Thoracic aorta (tissue), 2 donors: Measurements from ENCODE around the gene MRPL14. TPM values are rescaled to one million over a fixed set of nuclear protein-coding genes. Genes with fewer than 3 reads are reported as not detected.

Experiments
- ATAC-seq: fragments of 150-250 bp; one replicate; pipeline ENCODE4 v1.8.0; 2017; ENCODE audit warnings: low read depth; ENCODE audit not compliant: insufficient number of reproducible peaks, low FRiP score
- DNase-seq: peaks from one replicate; pipeline ENCODE4 v3.0.0-alpha.2; 2020; ENCODE audit warnings: low spot score
- H3K27ac ChIP-seq, 2 donors: fragments of 200-600 bp; sonication (generic); 1 replicate in 1 of 2; 2 replicates in 1 of 2; pipeline ENCODE4 v1.5.1; 2016; ENCODE audit warnings: mild to moderate bottlenecking in 2 of 2, moderate library complexity in 2 of 2
- H3K27me3 ChIP-seq: fragments of 200-600 bp; sonication (generic); replicated peaks from 2 replicates; pipeline ENCODE4 v1.6.0; 2016; ENCODE audit warnings: mild to moderate bottlenecking; ENCODE audit not compliant: insufficient read depth
- H3K36me3 ChIP-seq: fragments of 200-600 bp; sonication (generic); one replicate; pipeline ENCODE4 v1.5.1; 2016
- H3K4me1 ChIP-seq, 2 donors: fragments of 200-600 bp; sonication (generic); 1 replicate in 1 of 2; 2 replicates in 1 of 2; pipeline versions ENCODE4 v1.5.1 to v1.6.0; 2016; ENCODE audit warnings: low read depth in 2 of 2, mild to moderate bottlenecking in 1 of 2; ENCODE audit not compliant: control insufficient read depth in 1 of 2
- H3K4me3 ChIP-seq: fragments of 200-600 bp; sonication (generic); 2 replicates; pipeline ENCODE4 v1.5.1; 2016; ENCODE audit warnings: mild to moderate bottlenecking
- H3K9me3 ChIP-seq: fragments of 200-600 bp; sonication (generic); 2 replicates; pipeline ENCODE4 v1.5.1; 2016
- total RNA-seq, 2 donors: library from RNA; depleted of rRNA; stranded (reverse); fragments of >200 nt; gene quantifications; one replicate each; pipeline versions ENCODE4 v1.1.0 to v1.2.3, GENCODE V29; 2016
- TF ChIP-seq, protein P1 (sequence below): fragments of 200-600 bp; sonication (generic); IDR thresholded peaks from one replicate; pipeline ENCODE4 v1.5.1; 2019; ENCODE audit warnings: antibody characterized with exemption

The MRPL14 gene
- total RNA-seq, 2 donors from 2014 or later: 31.0 to 32.4 TPM

DNA sequence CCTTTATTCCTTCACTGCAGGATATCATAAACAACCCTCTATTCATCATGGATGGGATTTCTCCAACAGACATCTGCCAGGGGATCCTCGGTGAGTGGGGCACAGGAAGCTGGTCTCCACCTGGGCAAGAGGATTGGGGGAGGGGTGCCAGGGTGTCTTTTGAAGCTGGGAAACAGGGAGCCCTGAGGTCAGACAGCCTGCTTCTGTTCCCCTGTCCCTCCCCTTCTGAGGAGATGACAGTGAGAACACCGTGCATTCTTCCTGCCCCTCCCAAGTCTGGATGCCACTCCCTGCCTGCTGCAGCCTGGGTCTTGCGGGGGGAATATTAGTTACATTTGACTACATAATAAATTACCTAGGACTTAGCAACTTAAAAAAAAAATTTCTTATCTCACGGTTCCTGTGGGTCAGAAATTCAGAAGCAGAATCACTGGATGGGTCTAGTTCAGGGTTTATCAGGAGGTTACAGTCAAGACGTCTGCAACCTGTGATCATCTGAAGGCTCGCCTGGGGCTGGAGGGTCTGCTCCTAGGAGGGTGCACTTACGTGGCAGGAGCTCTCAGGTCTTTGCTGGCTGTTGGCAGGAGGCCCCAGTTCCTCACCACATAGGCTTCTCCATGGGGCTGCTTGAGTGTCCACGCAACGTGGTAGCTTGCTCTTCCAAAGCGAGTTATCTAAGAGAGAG lies 42.8 kb upstream of the MRPL14 start:
- Histone ChIP-seq H3K9me3 (no peaks in the 10 kb centered on the region), H3K36me3 (no peaks in the 10 kb centered on the region), H3K4me1 (peaks cover 0 to 8% of the 10 kb centered on the region in 2 donors), H3K27me3 (no peaks in the 10 kb centered on the region), H3K4me3 (no peak overlapping the region), H3K27ac (no peak overlapping the region)
- DNase-seq (no peak), ATAC-seq (no peak)
- TF ChIP-seq, protein P1, sequence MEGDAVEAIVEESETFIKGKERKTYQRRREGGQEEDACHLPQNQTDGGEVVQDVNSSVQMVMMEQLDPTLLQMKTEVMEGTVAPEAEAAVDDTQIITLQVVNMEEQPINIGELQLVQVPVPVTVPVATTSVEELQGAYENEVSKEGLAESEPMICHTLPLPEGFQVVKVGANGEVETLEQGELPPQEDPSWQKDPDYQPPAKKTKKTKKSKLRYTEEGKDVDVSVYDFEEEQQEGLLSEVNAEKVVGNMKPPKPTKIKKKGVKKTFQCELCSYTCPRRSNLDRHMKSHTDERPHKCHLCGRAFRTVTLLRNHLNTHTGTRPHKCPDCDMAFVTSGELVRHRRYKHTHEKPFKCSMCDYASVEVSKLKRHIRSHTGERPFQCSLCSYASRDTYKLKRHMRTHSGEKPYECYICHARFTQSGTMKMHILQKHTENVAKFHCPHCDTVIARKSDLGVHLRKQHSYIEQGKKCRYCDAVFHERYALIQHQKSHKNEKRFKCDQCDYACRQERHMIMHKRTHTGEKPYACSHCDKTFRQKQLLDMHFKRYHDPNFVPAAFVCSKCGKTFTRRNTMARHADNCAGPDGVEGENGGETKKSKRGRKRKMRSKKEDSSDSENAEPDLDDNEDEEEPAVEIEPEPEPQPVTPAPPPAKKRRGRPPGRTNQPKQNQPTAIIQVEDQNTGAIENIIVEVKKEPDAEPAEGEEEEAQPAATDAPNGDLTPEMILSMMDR: no peak

DNA sequence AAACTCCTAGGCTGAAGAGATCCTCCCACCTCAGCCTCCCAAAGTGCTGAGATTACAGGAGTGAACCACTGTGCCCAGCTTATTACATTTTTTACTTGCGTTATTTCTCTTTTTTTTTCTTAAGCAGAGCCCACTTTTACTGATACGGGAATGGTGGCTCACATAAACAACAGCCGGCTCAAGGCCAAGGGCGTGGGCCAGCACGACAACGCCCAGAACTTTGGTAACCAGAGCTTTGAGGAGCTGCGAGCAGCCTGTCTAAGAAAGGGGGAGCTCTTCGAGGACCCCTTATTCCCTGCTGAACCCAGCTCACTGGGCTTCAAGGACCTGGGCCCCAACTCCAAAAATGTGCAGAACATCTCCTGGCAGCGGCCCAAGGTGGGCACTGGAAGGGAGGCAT lies 41.9 kb upstream of the MRPL14 start:
- no peak overlapping the region for H3K27ac ChIP-seq
- no peak overlapping the region for H3K4me3 ChIP-seq
- no peaks in the 10 kb centered on the region for H3K27me3 ChIP-seq
- no peaks in the 10 kb centered on the region for H3K9me3 ChIP-seq
- DNase-seq: no peak
- no peaks in the 10 kb centered on the region for H3K36me3 ChIP-seq
- no peak for ATAC-seq
- TF ChIP-seq, protein P1: no peak
- H3K4me1 ChIP-seq: peaks cover 0 to 8% of the 10 kb centered on the region in 2 donors

DNA sequence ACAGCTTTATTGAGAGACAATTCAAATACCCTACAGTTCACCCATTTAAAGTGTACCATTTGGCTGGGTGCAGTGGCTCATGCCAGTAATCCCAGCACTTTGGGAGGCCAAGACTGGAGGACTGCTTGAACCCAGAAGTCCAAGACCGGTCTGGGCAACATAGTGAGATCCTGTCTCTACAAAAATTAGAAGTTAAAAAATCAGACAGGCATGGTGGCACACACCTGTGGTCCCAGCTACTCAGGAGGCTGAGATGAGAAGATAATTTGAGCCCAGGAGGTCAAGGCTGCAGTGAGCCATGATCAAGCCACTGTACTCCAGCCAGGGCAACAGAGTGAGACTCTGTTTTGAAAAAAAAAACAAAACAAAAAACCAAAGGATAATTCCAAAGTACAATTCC lies 40.3 kb upstream of the MRPL14 start:
- ATAC-seq: no peak
- Histone ChIP-seq H3K27me3 (no peaks in the 10 kb centered on the region), H3K4me1 (peaks cover 0 to 2% of the 10 kb centered on the region in 2 donors), H3K4me3 (no peak overlapping the region), H3K27ac (no peak overlapping the region), H3K36me3 (no peaks in the 10 kb centered on the region), H3K9me3 (no peaks in the 10 kb centered on the region)
- DNase-seq: no peak
- TF ChIP-seq, protein P1: no peak

DNA sequence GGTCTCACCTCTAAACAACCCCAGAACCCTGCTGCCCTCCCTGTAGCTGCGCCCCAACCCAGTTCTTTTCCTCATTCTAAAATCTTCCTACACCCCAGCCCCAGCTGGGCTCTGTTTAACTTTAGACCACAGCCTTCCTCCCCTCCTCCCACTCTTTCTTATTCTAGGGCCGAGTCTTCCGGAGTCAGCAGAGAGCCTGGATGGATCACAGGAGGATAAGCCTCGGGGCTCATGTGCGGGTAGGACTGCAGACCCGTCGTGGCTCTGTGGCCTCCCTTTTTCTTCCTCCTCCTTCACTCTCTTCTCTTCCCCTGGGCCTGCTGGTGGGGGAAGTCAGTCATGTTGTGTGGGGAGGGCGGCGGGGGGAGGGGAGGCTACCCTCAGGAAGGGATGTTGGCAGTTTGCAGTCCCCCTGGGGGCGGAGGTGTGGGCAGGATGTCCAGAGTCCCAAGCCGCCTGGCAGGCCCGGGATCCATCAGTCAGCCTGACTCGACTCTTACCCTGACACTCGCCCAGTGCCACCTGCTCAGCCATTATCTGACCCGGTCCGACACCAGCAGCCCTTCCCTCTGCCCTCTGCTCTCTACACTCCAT lies 39.4 kb upstream of the MRPL14 start:
- ATAC-seq (no peak), DNase-seq (no peak)
- no peaks in the 10 kb centered on the region for H3K9me3 ChIP-seq
- H3K36me3 ChIP-seq: no peaks in the 10 kb centered on the region
- H3K4me3 ChIP-seq: no peak overlapping the region
- H3K27ac ChIP-seq: no peak overlapping the region
- no peaks in the 10 kb centered on the region for H3K27me3 ChIP-seq
- H3K4me1 ChIP-seq: no peaks in the 10 kb centered on the region
- TF ChIP-seq, protein P1: no peak

DNA sequence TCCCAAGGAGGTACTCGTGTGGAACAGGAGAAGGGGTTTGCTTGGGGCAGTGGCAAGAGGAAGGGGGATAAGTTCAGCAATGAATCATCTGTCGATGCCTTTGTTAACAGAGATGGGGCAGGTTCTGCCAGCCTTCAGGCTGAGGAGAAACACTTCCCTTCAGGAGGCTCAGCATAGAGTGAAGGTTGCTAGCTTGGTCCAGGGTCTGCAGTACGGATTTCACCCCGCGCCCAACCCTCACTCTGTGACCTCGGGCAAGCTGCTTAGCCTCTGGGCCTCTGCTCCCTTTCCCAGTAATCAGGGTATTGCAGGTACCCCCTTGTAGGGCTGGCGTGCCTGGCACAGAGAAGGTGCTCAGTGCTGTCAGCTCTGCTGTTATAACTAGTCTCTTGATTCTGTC lies 38.9 kb upstream of the MRPL14 start:
- Histone ChIP-seq H3K9me3 (no peaks in the 10 kb centered on the region), H3K4me3 (no peak overlapping the region), H3K36me3 (no peaks in the 10 kb centered on the region), H3K27ac (no peak overlapping the region), H3K4me1 (no peaks in the 10 kb centered on the region), H3K27me3 (no peaks in the 10 kb centered on the region)
- TF ChIP-seq, protein P1: no peak
- DNase-seq (no peak), ATAC-seq (no peak)
